Osteoblast (primary cell): ENCODE results near the gene C8G. TPM values are rescaled to one million over a fixed set of nuclear protein-coding genes. Genes with fewer than 3 reads are reported as not detected.

ENCODE experiments used
- DNase-seq: peaks from one replicate; pipeline ENCODE4 v3.0.0; 2011; ENCODE audit warnings: low spot score, mixed read lengths; ENCODE audit not compliant: insufficient read length; ENCODE audit errors: missing footprints
- H2AFZ ChIP-seq: 2 replicates; pipeline ENCODE4 v1.6.0; 2011; ENCODE audit warnings: mild to moderate bottlenecking, low read length
- H3K27ac ChIP-seq: 2 replicates; pipeline ENCODE4 v1.5.1; 2011; ENCODE audit warnings: mild to moderate bottlenecking, low read depth, low read length, moderate library complexity
- H3K27me3 ChIP-seq: 2 replicates; pipeline ENCODE4 v1.6.0; 2012; ENCODE audit warnings: mild to moderate bottlenecking, control low read depth, inconsistent platforms, low read length, moderate library complexity; ENCODE audit not compliant: insufficient read depth
- H3K36me3 ChIP-seq: 2 replicates; pipeline ENCODE4 v1.5.1; 2011; ENCODE audit warnings: mild to moderate bottlenecking, low read length, control low read depth, moderate library complexity; ENCODE audit not compliant: insufficient read depth
- H3K4me1 ChIP-seq: 2 replicates; pipeline ENCODE4 v1.5.1; 2011; ENCODE audit warnings: mild to moderate bottlenecking, low read length, control low read depth, moderate library complexity; ENCODE audit not compliant: insufficient read depth
- H3K4me2 ChIP-seq: 2 replicates; pipeline ENCODE4 v1.6.0; 2011; ENCODE audit warnings: mild to moderate bottlenecking, low read length; ENCODE audit not compliant: insufficient read depth
- H3K4me3 ChIP-seq: fragments of 200-600 bp; sonication (generic); 3 replicates; pipeline ENCODE4 v1.5.1; 2012; ENCODE audit warnings: mild to moderate bottlenecking, low read length, inconsistent platforms; ENCODE audit not compliant: insufficient read depth
- H3K79me2 ChIP-seq: 2 replicates; pipeline ENCODE4 v1.6.0; 2012; ENCODE audit warnings: mild to moderate bottlenecking, low read length, control low read depth, inconsistent platforms; ENCODE audit not compliant: insufficient read depth
- H3K9me3 ChIP-seq: 2 replicates; pipeline ENCODE4 v1.5.1; 2011; ENCODE audit warnings: low read depth, low read length, control low read depth
- H4K20me1 ChIP-seq: 2 replicates; pipeline ENCODE4 v1.6.0; 2012; ENCODE audit warnings: mild to moderate bottlenecking, low read length, control low read depth; ENCODE audit not compliant: insufficient read depth
- CTCF ChIP-seq: IDR thresholded peaks from 2 replicates; pipeline ENCODE4 v1.5.1; 2011; ENCODE audit warnings: mild to moderate bottlenecking, low read depth, low read length, moderate library complexity; ENCODE audit errors: extremely low read depth
- total RNA-seq: library from RNA; depleted of rRNA; stranded (reverse); fragments of >200 nt; gene quantifications from 2 replicates; pipeline ENCODE4 v1.2.3, GENCODE V29; 2012

C8G gene
- total RNA-seq, 1 donor = not detected

- Histone ChIP-seq H4K20me1 (no peaks in the 10 kb centered on the region), H3K27me3 (no peaks in the 10 kb centered on the region), H3K79me2 (no peaks in the 10 kb centered on the region), H3K9me3 (no peaks in the 10 kb centered on the region), H3K27ac (no peak overlapping the region), H2AFZ (no peak overlapping the region), H3K4me3 (no peak overlapping the region), H3K36me3 (no peaks in the 10 kb centered on the region), H3K4me1 (no peaks in the 10 kb centered on the region), H3K4me2 (no peak overlapping the region)
- no peak for TF ChIP-seq CTCF
- DNase-seq = no peak
Measured at GRCh38 chr9:136958898-136959850, 14.1 kb downstream of the C8G start.

- Histone ChIP-seq H4K20me1 (no peaks in the 10 kb centered on the region), H3K9me3 (no peaks in the 10 kb centered on the region), H3K36me3 (no peaks in the 10 kb centered on the region), H3K4me1 (no peaks in the 10 kb centered on the region), H3K27ac (no peak overlapping the region), H3K4me2 (no peak overlapping the region), H3K4me3 (no peak overlapping the region), H3K79me2 (no peaks in the 10 kb centered on the region), H3K27me3 (no peaks in the 10 kb centered on the region), H2AFZ (no peak overlapping the region)
- DNase-seq = no peak
- no peak for TF ChIP-seq CTCF
Measured at GRCh38 chr9:136960212-136960937, 15.3 kb downstream of the C8G start.

DNA sequence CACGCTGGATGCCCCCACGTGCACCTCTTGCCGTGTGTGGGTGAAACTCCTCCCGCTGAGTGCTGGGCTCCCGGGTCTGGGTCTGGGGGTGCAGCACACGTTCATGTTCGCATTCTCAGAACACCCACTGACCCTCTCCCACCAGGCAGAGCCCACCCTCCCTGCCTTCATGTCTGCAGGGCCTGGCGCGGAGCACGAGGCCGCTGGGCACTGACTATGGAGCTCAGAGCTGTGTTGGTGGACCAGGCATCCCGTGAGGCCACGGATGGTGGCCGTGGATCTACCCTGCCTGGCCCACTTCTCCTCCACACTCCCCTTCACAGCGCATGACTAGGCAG, 15.9 kb downstream of the C8G start:
- Histone ChIP-seq H3K36me3 (no peaks in the 10 kb centered on the region), H3K79me2 (no peaks in the 10 kb centered on the region), H3K4me2 (no peak overlapping the region), H4K20me1 (no peaks in the 10 kb centered on the region), H3K4me1 (no peaks in the 10 kb centered on the region), H2AFZ (no peak overlapping the region), H3K27me3 (peaks cover under 1% of the 10 kb centered on the region), H3K9me3 (no peaks in the 10 kb centered on the region), H3K4me3 (no peak overlapping the region), H3K27ac (no peak overlapping the region)
- no peak for DNase-seq
- no peak for TF ChIP-seq CTCF
